ENCODE results near the gene TCF20. TPM values are rescaled to one million over a fixed set of nuclear protein-coding genes. Genes with fewer than 3 reads are reported as not detected.

The TCF20 gene
- total RNA-seq, 4 donors from 2014 or later: 9.9 to 14.4 (median 12.4) TPM

- Histone ChIP-seq H3K27me3 (peaks cover 0 to 4% (median 2%) of the 10 kb centered on the region in 3 donors), H3K27ac (no peak overlapping the region), H3K36me3 (no peaks in the 10 kb centered on the region), H3K4me1 (no peaks in the 10 kb centered on the region), H3K9me3 (no peaks in the 10 kb centered on the region), H3K4me3 (no peak overlapping the region)
- intact Hi-C loops (cut with DNase I; ENCODE audit: low total_unique reads): no loop called here
- ATAC-seq: no peak
- TF ChIP-seq CTCF (IDR thresholded peaks at IDR 0.05 in 4 of 5, conservative IDR thresholded peaks at IDR 0.05 in 1 of 5): no peak
- no peak for TF ChIP-seq POLR2A (IDR thresholded peaks at IDR 0.05)
- DNase-seq: no peak
- in situ Hi-C loops (cut with MboI; ENCODE audit: low sequenced_read_pairs in 4 of 4): no loop called here
These were observed 23.9 kb upstream of the TCF20 start for GRCh38 chr22:42294034-42294985.

GRCh38 chr22:42292732-42293520 is 22.5 kb upstream of the TCF20 start:
- H3K4me1 ChIP-seq: no peaks in the 10 kb centered on the region
- TF ChIP-seq POLR2A (IDR thresholded peaks at IDR 0.05): no peak
- TF ChIP-seq CTCF (IDR thresholded peaks at IDR 0.05 in 4 of 5, conservative IDR thresholded peaks at IDR 0.05 in 1 of 5): no peak
- H3K27me3 ChIP-seq: peaks cover 0 to 6% (median 4%) of the 10 kb centered on the region in 3 donors
- no peak overlapping the region for H3K4me3 ChIP-seq
- no peaks in the 10 kb centered on the region for H3K36me3 ChIP-seq
- in situ Hi-C loops (cut with MboI; ENCODE audit: low sequenced_read_pairs in 4 of 4) (no loop called here), intact Hi-C loops (cut with DNase I; ENCODE audit: low total_unique reads) (no loop called here)
- DNase-seq (no peak), ATAC-seq (no peak)
- H3K27ac ChIP-seq: no peak overlapping the region
- H3K9me3 ChIP-seq: no peaks in the 10 kb centered on the region

- in situ Hi-C loops (cut with MboI; ENCODE audit: low sequenced_read_pairs in 4 of 4): no loop called here
- no peak for ATAC-seq
- Histone ChIP-seq H3K4me1 (no peaks in the 10 kb centered on the region), H3K36me3 (no peaks in the 10 kb centered on the region), H3K9me3 (no peaks in the 10 kb centered on the region), H3K27ac (no peak overlapping the region), H3K27me3 (peaks cover 2 to 10% (median 9%) of the 10 kb centered on the region in 3 donors), H3K4me3 (no peak overlapping the region)
- no peak for DNase-seq
- TF ChIP-seq CTCF (IDR thresholded peaks at IDR 0.05 in 4 of 5, conservative IDR thresholded peaks at IDR 0.05 in 1 of 5) (no peak), POLR2A (IDR thresholded peaks at IDR 0.05) (no peak)
- intact Hi-C loops (cut with DNase I; ENCODE audit: low total_unique reads): no loop called here
These were observed 20.8 kb upstream of the TCF20 start for GRCh38 chr22:42291287-42291686.

GRCh38 chr22:42289671-42290541 is 19.5 kb upstream of the TCF20 start:
- H3K27ac ChIP-seq: no peak overlapping the region
- intact Hi-C loops (cut with DNase I; ENCODE audit: low total_unique reads) (no loop called here), in situ Hi-C loops (cut with MboI; ENCODE audit: low sequenced_read_pairs in 4 of 4) (no loop called here)
- no peaks in the 10 kb centered on the region for H3K9me3 ChIP-seq
- peaks cover 15 to 21% (median 16%) of the 10 kb centered on the region in 3 donors for H3K27me3 ChIP-seq
- no peak for DNase-seq
- no peaks in the 10 kb centered on the region for H3K36me3 ChIP-seq
- H3K4me1 ChIP-seq: no peaks in the 10 kb centered on the region
- ATAC-seq: no peak
- TF ChIP-seq CTCF (IDR thresholded peaks at IDR 0.05 in 4 of 5, conservative IDR thresholded peaks at IDR 0.05 in 1 of 5) (no peak), POLR2A (IDR thresholded peaks at IDR 0.05) (no peak)
- no peak overlapping the region for H3K4me3 ChIP-seq
